ENCODE data around the gene MND1. TPM values are rescaled to one million over a fixed set of nuclear protein-coding genes. Genes with fewer than 3 reads are reported as not detected.

MND1 gene, protein sequence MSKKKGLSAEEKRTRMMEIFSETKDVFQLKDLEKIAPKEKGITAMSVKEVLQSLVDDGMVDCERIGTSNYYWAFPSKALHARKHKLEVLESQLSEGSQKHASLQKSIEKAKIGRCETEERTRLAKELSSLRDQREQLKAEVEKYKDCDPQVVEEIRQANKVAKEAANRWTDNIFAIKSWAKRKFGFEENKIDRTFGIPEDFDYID
- total RNA-seq (under 1 TPM in 4 of 6 donors, not detected in 2; 0.25 to 0.70 (median 0.33) TPM), polyA plus RNA-seq (under 1 TPM in 1 of 2 donors, not detected in 1; 0.35 TPM)

DNA sequence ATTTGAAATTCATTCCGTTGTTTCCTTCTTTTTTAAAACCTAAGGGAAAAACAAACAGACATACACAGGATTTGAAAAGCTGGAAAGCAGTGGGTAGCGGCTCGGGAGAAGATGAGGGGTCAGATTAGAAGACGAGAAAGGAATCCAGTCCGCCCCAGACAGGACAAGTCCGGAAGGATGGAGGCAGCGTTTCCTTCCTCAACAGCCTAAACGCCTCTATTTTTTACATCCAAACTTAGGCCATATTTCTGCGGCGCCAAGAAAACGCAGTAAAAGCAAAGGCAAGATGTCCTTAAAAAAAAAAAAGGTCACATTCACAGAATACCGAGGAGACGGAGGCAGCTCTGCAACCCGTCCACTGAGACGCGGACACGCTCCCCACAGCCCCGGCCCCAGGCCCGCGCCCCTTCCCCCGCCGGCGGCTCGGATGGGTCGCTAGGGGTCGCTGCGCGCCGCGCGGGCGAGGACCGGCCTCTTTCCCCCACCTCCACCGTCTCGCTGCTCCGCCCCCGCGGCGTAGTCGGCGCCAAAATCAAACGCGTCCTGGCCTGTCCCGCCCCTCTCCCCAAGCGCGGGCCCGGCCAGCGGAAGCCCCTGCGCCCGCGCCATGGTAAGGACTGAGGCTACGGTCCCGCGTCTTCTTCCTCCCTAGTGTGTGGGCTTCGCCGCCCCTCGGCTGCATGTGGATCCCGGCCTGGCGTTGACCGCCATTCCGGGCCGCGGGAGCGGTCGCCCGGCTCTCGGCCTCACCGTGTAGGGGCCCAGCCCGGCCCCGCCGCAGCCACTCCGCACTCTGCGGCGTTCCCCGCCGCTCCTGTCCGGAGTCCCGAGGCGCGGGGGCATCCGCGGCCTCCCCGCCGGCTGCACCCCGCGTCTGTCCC, at the start of gene MND1:
MND1 (plus strand) TSS at position 558 of the 881 bp plus-strand sequence; CDS start at position 608, 50 bp downstream.
- intact Hi-C loops (cut with DNase I) = loop anchor here in 2 of 3 donors (5.0 kb wide), 2 partner anchors 228 to 233 kb away; no protein-coding TSS in a partner anchor
- no peak within 1 kb of the TSS for H3K27ac ChIP-seq

DNA sequence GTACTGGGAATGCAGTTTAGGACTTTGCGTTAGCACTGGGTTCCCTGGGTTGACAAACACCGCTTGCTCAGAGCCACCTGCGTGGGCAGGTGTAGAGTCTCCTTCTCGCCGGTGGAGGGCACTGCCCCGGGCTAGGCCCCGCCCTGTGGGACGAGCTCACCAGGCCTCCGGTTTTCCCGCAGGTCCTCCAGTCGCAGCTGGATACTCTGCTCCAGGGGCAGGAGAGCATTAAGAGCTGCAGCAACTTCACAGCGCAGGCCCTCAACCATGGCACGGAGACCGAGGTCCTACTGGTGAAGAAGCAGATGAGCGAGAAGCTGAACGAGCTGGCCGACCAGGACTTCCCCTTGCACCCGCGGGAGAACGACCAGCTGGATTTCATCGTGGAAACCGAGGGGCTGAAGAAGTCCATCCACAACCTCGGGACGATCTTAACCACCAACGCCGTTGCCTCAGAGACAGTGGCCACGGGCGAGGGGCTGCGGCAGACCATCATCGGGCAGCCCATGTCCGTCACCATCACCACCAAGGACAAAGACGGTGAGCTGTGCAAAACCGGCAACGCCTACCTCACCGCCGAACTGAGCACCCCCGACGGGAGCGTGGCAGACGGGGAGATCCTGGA, 49.2 kb upstream of the MND1 start:
- peak overlapping the region in 2 of 4 donors; percentile 58 to 62 for H3K27ac ChIP-seq
- H3K27me3 ChIP-seq = no peaks in the 10 kb centered on the region
- intact Hi-C loops (cut with DNase I) = no loop called here
- TF ChIP-seq, protein P1, sequence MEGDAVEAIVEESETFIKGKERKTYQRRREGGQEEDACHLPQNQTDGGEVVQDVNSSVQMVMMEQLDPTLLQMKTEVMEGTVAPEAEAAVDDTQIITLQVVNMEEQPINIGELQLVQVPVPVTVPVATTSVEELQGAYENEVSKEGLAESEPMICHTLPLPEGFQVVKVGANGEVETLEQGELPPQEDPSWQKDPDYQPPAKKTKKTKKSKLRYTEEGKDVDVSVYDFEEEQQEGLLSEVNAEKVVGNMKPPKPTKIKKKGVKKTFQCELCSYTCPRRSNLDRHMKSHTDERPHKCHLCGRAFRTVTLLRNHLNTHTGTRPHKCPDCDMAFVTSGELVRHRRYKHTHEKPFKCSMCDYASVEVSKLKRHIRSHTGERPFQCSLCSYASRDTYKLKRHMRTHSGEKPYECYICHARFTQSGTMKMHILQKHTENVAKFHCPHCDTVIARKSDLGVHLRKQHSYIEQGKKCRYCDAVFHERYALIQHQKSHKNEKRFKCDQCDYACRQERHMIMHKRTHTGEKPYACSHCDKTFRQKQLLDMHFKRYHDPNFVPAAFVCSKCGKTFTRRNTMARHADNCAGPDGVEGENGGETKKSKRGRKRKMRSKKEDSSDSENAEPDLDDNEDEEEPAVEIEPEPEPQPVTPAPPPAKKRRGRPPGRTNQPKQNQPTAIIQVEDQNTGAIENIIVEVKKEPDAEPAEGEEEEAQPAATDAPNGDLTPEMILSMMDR (IDR thresholded peaks at IDR 0.05) = no peak
- H3K4me3 ChIP-seq = no peak overlapping the region
- WGBS, 2 donors = 90 to 92% methylated on average over 40 of the region's 40 CpGs
- no peaks in the 10 kb centered on the region for H3K4me1 ChIP-seq
- peaks cover 0 to 12% (median 0%) of the 10 kb centered on the region in 3 donors for H3K36me3 ChIP-seq
- peak in 1 of 6 donors; percentile 32 for DNase-seq
- no peaks in the 10 kb centered on the region for H3K9me3 ChIP-seq
- no peak for FAIRE-seq
- peak; percentile 38 to 71 (median 64) for ATAC-seq

More for the DNA sequence above, at the start of gene MND1:
- H3K9me3 ChIP-seq = no peaks in the 10 kb centered on the region
- TF ChIP-seq, protein P1 (IDR thresholded peaks at IDR 0.05) = peak; percentile 86 to 98 (median 92)
- H3K4me1 ChIP-seq = peaks cover 6 to 14% (median 8%) of the 10 kb centered on the region in 3 donors
- DNase-seq (peak; percentile 78 to 94 (median 85)), ATAC-seq (peak; percentile 94 to 97 (median 96)), FAIRE-seq (no peak)
- no peaks in the 10 kb centered on the region for H3K36me3 ChIP-seq
- WGBS, 2 donors = 1% methylated on average over 80 to 86 of the region's 86 CpGs
- H3K27me3 ChIP-seq = no peaks in the 10 kb centered on the region
- peak within 1 kb of the TSS; percentile 55 to 98 (median 78) for H3K4me3 ChIP-seq

DNA sequence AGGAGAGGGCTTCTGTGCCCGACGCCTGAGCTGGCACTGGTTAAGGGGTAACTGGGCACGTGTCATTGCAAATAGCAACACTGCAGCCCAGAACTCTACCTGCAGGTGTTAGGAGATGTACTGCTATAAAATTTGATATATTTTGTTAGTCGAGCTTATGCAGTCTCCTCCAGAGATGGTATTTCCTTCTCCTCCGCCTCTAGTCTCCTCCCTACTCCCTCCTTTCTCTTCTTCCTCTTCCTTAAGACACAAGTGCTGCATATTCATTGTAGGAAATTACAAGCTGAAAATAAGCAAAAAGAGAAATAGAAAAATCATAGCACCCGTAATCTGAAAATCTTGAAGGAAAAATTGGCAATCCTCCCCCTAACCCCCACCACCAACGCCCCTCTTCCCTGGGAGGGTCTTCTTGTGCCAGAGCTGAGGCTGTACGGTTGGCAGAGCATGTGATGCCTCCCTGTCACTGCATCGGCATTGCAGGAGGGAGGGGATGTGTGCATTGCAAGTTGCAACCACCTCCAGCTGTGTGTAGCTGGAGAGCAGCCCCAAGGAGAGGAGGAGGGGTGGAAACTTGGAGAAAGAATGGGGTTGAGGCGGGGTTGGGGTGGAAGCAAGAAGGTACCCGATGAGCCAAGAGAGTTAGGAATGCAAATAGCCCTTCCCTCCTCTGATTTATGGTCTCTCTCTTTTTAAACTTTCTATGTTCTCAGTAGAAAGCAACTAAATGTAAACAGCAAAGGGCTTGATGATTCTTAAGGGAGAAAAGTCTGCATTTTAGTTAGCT, 48.3 kb upstream of the MND1 start:
- no peaks in the 10 kb centered on the region for H3K9me3 ChIP-seq
- intact Hi-C loops (cut with DNase I) = no loop called here
- TF ChIP-seq, protein P1 (IDR thresholded peaks at IDR 0.05) = no peak
- ATAC-seq (no peak), DNase-seq (no peak), FAIRE-seq (no peak)
- no peak overlapping the region for H3K4me3 ChIP-seq
- no peaks in the 10 kb centered on the region for H3K4me1 ChIP-seq
- 74 to 80% methylated on average over 11 of the region's 11 CpGs for WGBS, 2 donors
- H3K36me3 ChIP-seq = peaks cover 0 to 12% (median 0%) of the 10 kb centered on the region in 3 donors
- H3K27ac ChIP-seq = no peak overlapping the region
- no peaks in the 10 kb centered on the region for H3K27me3 ChIP-seq

DNA sequence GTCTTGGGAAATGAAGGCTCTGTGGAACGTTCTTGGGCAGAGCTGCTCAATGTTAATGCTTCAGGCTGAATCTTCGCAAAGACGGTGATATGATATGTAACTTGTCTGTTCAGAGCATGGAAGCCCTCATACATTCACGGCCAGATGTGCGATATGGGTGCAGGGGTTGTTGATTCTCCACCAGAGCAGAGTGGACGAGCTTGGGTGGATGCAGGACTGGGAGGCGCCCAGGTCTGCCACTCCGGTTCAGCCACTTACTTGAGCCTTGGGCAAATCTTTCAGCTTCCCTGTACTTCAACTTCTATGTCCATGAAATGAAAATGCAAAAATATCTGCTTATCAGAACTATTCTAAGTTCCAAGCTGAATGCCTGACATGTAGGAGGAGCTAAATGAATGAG, 47.4 kb upstream of the MND1 start:
- TF ChIP-seq, protein P1 (IDR thresholded peaks at IDR 0.05) = no peak
- no peak for FAIRE-seq
- intact Hi-C loops (cut with DNase I) = no loop called here
- no peak for ATAC-seq
- H3K9me3 ChIP-seq = no peaks in the 10 kb centered on the region
- no peaks in the 10 kb centered on the region for H3K4me1 ChIP-seq
- WGBS, 2 donors = 83 to 85% methylated on average over 8 of the region's 8 CpGs
- no peaks in the 10 kb centered on the region for H3K27me3 ChIP-seq
- DNase-seq = no peak
- no peak overlapping the region for H3K27ac ChIP-seq
- H3K36me3 ChIP-seq = peaks cover 0 to 19% (median 0%) of the 10 kb centered on the region in 3 donors
- H3K4me3 ChIP-seq = no peak overlapping the region

Data from pancreas (tissue), 10 donors.